AG09319 (cell line): ENCODE results near the gene MTREX.

Source experiments
- DNase-seq: peaks from one replicate; pipeline ENCODE4 v3.0.0-alpha.2; 2010; ENCODE audit warnings: low read depth; ENCODE audit errors: extremely low read depth
- CTCF ChIP-seq: IDR thresholded peaks from 2 replicates; pipeline ENCODE4 v1.5.1; 2011; ENCODE audit warnings: low read depth, mild to moderate bottlenecking, inconsistent platforms, low read length, moderate library complexity

Gene MTREX

GRCh38 chr5:55451976-55452375 is 144.2 kb downstream of the MTREX start:
- TF ChIP-seq CTCF, result no peak
- no peak for DNase-seq

- TF ChIP-seq CTCF, result no peak
- no peak for DNase-seq
These were observed 145.4 kb downstream of the MTREX start for GRCh38 chr5:55453211-55453610.

GRCh38 chr5:55454282-55454681 is 146.5 kb downstream of the MTREX start:
- DNase-seq, result no peak
- TF ChIP-seq CTCF, result no peak

GRCh38 chr5:55456216-55456895 is 148.6 kb downstream of the MTREX start:
- no peak for TF ChIP-seq CTCF
- no peak for DNase-seq

- no peak for DNase-seq
- TF ChIP-seq CTCF, result no peak
These were observed 151.8 kb downstream of the MTREX start for GRCh38 chr5:55459572-55459971.

GRCh38 chr5:55463613-55464012 is 155.8 kb downstream of the MTREX start:
- no peak for DNase-seq
- TF ChIP-seq CTCF, result no peak

GRCh38 chr5:55467862-55468551 is 160.2 kb downstream of the MTREX start:
- TF ChIP-seq CTCF, result no peak
- DNase-seq, result no peak
